Cerebellar cortex (tissue), 1 donor: ENCODE data around the gene ADGRE2.
"Not testable (repeated sequence)": the region's sequence is repeated elsewhere in the genome, so short reads cannot be mapped to it uniquely, and the experiment has no call there.

Experiments used
- DNase-seq: peaks from one replicate; pipeline ENCODE4 v3.0.0-alpha.2; 2015; ENCODE audit warnings: low spot score

Gene ADGRE2

DNA sequence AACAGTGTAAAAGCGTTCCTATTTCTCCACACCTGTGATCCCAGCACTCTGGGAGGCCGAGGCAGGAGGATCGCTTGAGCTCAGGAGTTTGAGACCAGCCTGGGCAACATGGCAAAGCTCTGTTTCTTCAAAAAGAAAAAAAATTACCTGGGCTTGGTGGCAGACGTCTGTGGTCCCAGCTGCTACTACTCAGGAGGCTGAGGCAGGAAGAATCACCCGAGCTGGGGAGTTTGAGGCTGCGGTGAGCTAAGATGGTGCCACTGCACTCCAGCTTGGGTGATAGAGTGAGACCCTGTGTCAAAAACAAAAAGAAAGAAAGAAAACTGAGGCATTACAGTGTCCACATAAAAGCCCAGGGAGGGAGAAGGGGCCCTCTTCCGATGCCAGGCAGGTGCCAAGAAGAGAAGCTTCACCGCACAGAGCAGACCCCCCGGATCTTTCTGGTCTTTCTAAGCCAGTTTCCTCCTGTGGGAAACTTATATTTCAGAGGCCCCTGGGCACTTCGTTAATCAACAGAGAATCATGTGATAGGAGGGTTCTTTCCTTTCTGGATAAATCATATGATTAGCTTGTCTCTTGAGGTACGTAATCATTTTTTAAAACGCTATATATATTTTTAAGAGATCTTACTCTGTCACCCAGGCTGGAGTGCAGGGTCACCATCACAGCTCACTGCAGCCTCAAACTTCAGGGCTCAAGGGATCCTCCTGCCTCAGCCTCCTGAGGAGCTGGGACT lies at the start of gene ADGRE2:
Gene ADGRE2, minus strand, starts transcription at position 451 of the 736 bp plus-strand sequence. CDS start 1,804 bp downstream, outside the sequence.
- not testable (repeated sequence) for DNase-seq

DNA sequence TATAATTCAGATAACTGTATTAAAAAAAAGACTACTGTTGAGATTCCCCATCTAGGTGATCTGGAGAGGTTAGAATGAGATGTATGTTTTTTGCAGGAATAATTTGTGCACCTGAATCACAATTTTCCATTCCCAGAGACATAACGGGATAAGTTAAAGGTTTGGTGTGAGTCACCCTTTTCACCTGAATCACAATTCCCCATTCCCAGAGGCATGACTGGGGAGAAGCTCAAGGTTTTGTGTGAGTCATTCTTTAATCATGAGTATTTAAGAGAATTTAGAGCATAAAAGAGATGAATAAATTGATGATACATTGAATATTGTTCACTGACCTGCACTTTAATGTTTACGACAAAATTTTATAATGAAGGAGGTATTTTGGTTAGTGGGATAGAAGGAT lies 47.6 kb upstream of the ADGRE2 start:
- no peak for DNase-seq

DNA sequence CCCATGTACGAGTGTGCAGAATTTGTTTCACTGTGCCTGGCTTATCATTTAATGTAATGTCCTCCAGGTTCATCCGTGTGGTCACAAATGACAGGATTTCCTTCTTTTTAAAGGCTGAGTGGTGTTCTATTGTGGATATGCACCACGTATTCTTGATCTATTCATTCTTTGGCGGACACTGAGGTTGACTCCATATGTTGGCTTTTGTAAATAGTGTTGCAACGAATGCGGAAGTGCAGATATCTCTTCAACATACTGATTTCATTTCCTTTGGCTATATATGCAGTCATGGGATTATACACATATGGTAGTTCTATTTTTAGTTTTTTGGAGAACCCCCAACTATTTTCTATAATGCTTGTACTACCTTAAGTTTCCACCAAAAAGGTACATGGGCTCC lies 43.6 kb upstream of the ADGRE2 start:
- DNase-seq, result no peak

DNA sequence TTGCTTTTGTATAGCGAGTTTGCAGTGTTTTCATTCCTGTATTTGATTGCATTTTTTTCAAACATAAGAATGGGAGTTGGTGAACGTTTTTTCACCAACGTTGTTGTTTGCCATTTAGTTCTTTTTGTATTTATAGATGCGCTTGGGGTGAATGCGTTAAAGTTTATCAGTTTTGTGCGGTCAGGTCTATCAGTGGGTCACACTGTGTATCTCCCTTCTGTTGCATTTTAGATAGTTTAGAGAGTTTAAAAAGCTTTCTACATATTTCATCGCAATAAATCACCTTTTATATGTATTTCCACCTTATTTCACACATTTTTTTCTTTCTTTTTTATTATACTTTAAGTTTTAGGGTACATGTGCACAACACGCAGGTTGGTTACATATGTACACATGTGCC lies 40.2 kb upstream of the ADGRE2 start:
- no peak for DNase-seq

DNA sequence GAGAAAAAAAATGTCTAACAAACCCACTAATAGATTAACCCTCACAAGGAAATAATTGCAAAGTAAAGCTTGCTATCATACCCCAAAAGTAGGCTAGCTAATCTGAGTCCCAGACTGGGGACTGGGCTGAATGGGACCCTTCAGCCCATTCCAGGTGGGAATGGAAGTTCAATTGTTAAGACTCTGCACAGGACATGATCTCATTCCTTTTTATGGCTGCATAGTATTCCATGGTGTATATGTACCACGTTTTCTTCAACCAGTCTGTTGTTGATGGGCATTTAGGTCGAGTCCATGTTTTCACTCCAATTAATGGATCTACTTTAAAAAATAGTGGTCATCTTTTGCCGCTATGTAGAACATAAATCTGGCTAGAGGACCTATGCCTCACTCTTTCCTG lies 38.7 kb upstream of the ADGRE2 start:
- no peak for DNase-seq

DNA sequence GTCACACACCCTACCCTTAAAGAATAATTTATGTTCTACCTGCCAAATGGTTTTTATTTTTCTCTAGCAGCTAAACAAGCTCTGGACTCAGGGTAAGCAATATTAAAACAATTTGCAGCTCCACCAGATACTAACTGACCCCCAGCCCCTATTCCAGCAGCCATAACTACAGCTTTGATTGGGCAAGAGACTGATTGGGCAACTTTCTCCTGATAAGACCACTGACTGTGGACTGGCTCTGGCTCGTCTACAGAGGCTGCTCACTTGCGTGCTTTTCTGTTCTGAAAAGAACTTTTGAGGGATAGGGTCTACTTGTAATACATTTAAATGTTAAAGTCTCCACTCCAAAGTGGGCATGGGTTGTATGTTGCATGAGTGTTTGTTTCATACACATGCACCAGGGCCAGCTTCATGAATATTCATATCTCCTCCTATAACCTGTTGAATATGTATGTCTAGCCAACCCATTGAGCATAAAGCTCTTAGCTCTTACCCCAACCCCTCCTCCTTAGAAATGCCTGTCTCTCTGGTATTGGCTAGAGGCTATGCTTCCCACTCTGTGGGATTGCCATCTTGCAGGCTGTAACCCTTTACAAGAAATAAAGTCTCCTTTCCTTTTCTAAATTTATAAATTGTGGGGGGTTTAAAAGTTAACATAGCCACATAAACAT lies 36.8 kb upstream of the ADGRE2 start:
- DNase-seq, result no peak

DNA sequence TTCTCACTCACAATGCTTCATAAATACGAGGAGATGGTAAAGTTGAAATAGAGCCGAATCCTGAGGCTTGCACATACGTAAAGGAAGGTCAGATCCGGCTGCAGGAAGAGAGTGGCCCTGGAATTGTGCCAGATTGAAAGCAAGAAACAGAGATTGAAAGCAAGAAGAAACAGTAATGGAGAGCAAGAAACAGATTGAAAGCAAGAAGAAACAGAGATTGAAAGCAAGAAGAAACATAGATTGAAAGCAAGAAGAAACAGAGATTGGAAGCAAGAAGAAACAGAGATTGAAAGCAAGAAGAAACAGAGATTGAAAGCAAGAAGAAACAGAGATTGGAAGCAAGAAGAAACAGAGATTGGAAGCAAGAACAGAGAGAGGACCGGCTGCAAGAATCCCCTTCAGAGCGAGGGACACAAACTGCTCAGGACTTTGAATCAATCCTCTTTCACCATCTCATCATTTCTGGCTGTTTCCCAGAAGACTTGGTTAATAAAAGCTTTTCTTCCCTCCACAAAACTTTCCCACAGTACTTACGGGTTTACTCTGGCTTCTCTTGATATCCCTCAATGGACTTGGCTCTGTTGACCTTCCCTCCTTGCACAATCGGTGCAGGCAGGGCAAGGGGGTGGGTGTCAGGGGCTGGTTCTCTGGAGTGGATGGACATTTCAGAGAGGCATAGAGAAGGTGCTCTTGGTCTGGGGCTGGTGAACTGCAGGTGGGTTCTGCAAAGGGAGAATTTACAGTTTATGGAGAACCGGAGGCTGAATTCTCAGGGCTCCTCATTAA lies 31.1 kb upstream of the ADGRE2 start:
- no peak for DNase-seq

DNA sequence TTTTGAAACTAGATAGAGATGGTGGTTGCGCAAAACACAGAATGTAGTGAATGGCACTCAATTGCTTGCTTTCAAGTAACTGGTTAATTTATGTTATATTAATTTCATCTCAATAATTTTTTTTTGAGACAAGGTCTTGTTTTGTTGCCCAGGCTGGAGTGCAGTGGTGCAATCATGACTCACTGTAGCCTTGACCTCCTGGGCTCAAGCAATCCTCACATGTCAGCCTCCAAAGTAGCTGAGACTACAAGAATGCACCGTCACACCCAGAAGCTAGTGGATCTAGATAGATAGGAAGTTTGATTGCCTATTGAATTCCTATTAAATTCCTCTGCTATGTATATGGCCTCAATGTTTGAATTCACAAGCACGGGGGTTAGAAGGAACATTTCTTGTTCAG lies 26.4 kb upstream of the ADGRE2 start:
- no peak for DNase-seq

DNA sequence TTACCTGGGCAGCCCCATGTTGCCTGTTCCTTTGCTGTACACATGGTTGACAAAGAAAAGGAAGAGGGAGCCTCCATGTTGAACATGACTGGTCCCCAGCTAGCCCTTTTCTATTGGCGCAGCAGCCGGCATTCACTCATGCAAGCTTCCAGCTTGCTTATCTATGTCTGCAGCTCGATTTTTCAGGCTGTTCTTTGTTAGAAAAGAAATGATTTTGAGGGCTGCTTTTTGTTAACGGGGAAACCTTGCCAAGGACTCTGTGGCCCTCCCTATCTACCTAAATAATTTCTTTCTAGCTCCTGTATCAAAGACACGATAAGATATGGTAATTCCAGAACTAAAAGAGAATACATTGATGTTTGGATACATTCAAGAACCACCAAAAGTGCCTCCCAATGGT lies 20.4 kb upstream of the ADGRE2 start:
- no peak for DNase-seq

DNA sequence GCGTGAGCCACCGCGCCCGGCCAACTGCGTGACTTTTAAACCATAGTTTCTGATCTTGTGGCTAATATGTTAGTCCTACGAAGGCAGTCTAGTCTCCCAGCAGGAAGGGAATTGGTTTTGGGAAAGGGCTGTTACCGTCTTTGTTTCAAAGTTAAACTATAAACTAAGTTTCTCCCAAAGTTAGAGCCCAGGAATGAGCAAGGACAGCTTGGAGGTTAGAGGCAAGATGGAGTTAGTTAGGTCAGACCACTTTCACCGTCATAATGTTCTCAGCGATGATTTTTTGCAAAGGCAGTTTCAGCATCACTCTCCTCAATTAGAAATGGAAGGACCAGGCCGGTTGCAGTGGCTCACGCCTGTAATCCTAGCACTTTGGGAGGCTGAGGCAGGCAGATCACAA lies 17.7 kb upstream of the ADGRE2 start:
- DNase-seq, result no peak

DNA sequence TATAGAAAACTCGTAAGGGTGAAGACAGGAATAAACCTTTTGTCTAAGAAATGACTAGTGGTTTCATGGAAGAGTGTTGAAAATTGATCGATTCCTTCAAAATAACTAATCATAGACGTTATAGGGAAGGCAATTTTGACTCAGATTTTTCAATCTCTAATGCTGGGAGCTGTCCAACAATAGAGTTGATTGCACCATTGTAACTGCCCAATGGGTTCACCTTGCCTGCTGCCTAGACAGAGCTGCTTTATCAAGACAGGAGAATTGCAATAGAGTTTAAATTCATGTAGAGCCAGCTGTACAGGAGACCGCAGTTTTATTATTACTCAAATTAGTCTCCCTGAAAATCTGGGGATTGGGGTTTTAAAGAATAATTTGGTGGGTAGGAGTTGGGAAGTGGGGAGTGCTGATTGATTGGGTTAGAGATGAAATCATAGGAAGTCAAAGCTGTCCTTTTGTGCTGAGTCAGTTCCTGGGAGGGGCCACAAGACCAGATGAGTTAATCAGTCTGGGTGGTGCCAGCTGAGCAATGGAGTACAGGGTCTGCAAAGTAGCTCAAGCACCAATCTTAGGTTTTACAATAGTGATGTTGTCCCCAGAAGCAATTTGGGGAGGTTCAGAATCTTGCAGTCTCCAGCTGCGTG lies 16.8 kb upstream of the ADGRE2 start:
- no peak for DNase-seq

DNA sequence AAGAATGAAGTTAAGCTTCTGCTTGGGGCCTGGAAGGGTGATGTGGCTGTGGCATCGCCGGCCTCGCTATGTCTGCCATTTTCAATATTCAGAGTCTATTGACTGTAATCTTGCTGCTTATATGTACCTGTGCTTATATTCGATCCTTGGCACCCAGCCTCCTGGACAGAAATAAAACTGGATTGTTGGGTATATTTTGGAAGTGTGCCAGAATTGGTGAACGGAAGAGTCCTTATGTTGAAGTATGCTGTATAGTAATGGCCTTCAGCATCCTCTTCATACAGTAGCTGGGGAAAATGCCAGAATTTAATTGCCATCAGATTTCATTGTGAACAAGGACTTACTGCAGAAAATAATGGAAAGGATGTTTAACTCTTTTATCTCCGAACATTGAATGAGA lies 13.9 kb upstream of the ADGRE2 start:
- DNase-seq, result not testable (repeated sequence)

DNA sequence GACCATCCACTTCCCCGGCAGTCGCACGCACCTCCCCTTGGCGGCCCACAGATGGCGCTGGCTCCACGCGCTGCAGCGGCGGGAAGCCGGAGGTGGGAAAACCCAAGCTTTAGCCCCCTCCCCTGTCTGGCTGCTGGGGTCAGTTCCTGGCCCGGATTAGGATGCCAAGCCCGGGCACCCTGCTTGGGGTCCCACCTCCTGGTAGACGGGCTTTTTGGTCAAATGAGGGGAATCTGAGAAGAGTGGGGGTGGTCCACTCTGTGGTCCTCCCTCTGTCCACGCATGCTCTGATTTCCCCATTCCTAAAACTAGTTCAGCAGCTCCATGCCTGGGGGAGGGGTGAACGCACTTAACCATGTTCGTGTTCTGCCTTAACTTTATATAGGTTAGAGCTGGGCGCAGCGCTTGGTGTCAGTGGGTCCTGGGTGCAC lies 8.1 kb upstream of the ADGRE2 start:
- DNase-seq, result no peak

DNA sequence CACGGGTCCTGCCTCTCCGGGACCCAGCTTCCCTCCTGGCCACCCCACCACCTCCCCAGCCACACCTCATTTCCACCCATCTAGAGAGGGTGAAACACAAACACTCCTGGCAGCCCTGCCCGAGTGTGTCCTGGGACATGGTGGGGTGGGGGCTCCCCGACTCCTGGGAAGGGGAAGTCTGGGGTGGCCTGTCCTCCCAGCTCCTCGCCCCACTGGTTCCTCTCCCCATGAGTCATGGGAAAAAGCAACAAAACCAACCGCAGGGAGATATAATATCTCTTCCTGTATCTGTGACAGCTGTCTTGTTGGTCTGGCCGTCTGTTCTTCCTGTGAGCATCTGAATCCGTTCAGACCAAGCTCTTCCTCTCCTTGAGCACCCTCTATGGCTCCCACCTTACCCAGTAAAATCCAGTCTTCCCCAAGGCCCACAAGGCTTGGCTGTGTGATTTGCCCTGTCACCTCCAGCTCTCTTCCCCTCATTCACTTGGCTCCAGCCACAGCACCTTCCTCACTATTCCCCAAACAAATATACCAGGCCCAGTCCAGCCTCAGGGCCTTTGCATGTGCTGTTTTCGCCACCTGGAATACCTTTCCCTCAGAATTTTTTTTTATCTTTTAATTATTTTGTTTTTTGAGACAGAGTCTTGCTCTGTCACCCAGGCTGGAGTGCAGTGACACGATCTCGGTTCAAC lies 6.9 kb upstream of the ADGRE2 start:
- not testable (repeated sequence) for DNase-seq

DNA sequence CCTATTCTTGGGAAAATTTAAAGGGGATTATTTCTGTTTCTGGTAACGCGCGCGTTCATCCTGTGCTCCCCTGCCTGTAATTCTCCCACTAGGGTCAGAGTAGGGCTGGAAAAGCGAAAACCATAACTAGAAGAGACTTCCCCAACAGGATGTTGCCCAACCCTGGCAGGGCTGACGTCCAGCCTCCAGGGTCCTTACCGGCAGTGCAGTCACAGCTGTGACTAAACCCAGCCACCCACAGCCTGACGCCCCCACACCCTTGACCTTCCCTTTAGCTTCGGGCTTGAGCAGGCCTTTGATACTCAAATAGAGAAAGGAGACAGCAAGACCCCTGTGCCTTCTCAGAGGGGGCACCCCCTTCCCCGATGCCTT lies 6.4 kb upstream of the ADGRE2 start:
- not testable (repeated sequence) for DNase-seq

DNA sequence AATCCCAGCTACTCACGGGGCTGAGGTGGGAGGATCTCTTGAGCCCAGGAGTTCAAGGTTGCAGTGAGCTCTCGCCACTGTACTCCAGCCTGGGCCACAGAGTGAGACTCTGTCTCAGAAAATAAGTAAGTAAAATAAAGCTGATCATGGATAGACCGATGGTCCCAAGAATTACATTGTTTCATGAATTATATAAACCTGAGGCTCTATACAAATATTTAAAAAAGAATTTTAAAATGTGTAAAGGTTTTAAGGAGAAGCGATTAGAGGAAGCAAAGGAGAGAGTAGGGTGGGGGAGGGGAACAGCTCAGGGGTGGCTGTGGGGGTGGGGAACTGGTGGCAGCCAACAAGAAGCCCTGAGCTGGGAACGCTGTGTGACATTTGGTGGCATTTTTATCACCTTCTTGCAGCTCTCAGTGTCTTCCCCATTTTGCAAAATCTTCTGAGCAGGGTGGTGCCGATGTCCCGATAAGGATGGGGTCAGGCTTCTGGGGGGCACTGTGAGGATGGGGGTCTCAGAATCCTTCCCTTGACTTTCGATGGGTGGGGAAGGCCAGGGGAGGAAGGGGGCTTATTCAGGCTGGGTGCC lies 5.1 kb upstream of the ADGRE2 start:
- DNase-seq, result not testable (repeated sequence)

DNA sequence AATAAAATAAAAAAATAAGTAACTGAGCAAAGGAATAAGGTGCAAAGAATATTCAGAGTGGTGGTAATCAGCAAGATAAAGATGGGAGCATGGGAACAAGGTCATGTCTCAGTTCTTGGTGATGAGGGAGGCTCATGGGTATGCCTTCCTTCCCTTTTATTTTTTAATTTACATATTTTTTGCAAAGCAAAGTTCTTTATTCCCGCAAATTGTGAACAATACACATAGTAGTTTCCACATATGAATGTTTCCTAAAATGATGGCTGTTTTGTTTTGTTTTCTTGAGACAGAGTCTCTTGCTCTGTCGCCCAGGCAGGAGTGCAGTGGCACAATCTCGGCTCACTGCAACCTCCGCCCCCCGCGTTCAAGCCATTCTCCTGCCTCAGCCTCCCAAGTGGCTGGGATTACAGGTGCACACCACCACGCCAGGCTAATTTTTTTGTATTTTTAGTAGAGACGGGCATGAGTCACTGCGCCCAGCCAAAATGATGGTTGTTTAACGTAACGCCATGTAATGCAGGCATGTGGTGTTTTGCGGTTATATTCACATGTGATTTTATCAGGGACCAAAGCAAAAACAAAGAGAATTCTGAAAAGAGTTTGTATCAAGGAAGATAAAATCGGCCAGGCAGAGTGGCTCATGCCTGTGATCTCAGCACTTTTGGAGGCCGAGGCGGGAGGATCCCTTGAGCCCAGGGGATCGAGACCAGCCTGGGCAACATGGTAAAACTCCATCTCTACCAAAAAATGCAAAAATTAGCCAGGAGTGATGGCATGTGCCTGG lies 4.5 kb upstream of the ADGRE2 start:
- DNase-seq, result no peak

DNA sequence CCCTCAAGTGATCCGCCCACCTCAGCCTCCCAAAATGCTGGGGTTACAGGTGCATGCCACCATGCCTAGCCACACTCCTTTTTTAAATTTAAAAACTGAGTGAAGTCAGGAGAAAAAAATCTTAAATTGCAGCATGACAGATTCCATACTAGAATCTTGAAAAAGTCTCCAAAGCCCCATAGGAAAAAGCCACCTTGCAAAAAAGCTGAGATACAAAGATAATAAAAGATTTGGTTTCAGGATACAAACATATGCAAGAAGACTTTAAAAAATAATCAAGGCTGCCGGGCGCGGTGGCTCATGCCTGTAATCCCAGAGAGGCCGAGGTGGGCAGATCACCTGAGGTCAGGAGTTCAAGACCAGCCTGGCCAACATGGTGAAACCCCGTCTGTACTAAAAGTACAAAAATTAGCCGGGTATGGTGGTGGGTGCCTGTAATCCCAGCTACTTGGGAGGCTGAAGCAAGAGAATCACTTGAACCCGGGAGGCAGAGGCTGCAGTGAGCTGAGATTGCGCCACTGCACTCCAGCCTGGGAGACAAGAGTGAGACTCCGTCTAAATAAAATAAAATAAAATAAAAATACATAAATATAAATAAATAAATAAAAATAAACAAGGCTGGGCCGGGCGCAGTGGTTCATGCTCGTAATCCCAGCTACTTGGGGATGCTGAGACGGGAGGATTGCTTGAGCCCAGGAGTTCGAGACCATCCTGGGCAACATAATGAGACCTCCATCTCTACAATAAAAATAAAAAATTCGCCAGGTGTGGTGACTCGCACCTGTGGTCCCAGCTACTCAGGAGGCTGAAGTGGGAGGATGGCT lies 3.6 kb upstream of the ADGRE2 start:
- not testable (repeated sequence) for DNase-seq

DNA sequence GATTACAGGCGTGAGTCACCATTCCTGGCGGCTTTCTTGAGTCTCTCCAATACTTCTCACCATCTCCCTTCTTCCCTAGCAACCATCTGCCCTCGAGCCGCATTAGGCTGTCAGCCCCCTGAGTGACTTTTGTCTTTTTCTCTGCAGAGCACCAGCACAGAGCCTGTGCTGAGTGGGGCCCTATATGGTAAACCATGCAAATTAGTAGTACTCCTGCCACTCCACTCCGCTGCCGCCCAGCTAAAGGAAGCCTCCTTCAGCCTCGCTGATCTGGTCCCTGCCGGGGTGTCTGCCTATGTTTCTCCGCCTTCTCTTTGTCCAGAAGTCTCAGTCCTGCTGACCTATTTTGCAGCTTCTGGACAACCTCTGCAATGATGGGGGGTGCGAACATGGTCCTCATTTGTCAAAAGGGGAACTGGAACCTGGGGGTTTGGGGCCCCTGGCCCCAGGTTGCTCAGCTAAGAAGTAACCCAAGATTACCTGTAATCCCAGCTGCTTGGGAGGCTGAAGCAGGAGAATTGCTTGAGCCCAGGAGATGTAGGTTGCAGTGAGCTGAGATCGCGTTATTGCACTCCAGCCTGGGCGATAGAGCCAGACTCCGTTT lies 2.4 kb upstream of the ADGRE2 start:
- DNase-seq, result not testable (repeated sequence)
